Body of pancreas (tissue), 4 donors: ENCODE measurements around the gene TRMU.

Experiments used
- CTCF ChIP-seq, 7 experiments: fragments of 450-650 bp in 4 of 7; fragments of 200-600 bp in 3 of 7; sonication (generic) in 3 of 7; IDR thresholded peaks; one replicate each; pipeline ENCODE4 v1.5.1; 2016 to 2019; ENCODE audit warnings: antibody characterized with exemption in 7 of 7
- POLR2A ChIP-seq, 3 donors: fragments of 450-650 bp; IDR thresholded peaks; one replicate each; pipeline ENCODE4 v1.6.1; 2016; ENCODE audit warnings: antibody characterized with exemption in 3 of 3, mild to moderate bottlenecking in 2 of 3

GRCh38 chr22:46349681-46350080, 14.2 kb downstream of the TRMU start:
- TF ChIP-seq POLR2A (IDR thresholded peaks at IDR 0.05) (no peak), CTCF (IDR thresholded peaks at IDR 0.05) (no peak)
